Activated T-helper 2 cell treated with anti-CD3 and anti-CD28 coated beads, Interferon-gamma antibody, Interleukin-2, Interleukin-4, amounts not matched to agents 10 μg/mL and 5 μg/mL and 100 μg/mL, durations not matched to agents 14 hours and 24 hours and 36 hours (primary cell): ENCODE measurements around the gene NMUR2. TPM values are rescaled to one million over a fixed set of nuclear protein-coding genes. Genes with fewer than 3 reads are reported as not detected.

Source experiments
- DNase-seq: peaks from one replicate; pipeline ENCODE4 v3.0.0; 2021; ENCODE audit warnings: low spot score
- H3K27ac Mint-ChIP-seq: one replicate; pipeline ENCODE4 v1.8.0; 2021; ENCODE audit warnings: mixed read lengths
- H3K27me3 Mint-ChIP-seq: one replicate; pipeline ENCODE4 v1.8.0; 2021; ENCODE audit warnings: low read depth, mixed read lengths
- H3K36me3 Mint-ChIP-seq: one replicate; pipeline ENCODE4 v1.8.0; 2021; ENCODE audit warnings: low read depth, mixed read lengths
- H3K4me1 Mint-ChIP-seq: one replicate; pipeline ENCODE4 v1.8.0; 2021; ENCODE audit warnings: low read depth, mixed read lengths
- H3K4me3 Mint-ChIP-seq: one replicate; pipeline ENCODE4 v1.8.0; 2021; ENCODE audit warnings: low read depth, mild to moderate bottlenecking, moderate library complexity, mixed read lengths
- H3K9me3 Mint-ChIP-seq: one replicate; pipeline ENCODE4 v1.8.0; 2021; ENCODE audit warnings: mixed read lengths
- intact Hi-C: fragments of 100-400 bp; cut with micrococcal nuclease; formaldehyde crosslinking; loops from one replicate; pipeline ENCODE4 v1.15.1; 2023
- total RNA-seq: library from RNA; stranded (reverse); gene quantifications from 2 replicates; pipeline ENCODE4 v1.2.3, GENCODE V29; 2022

Gene NMUR2
- total RNA-seq, 1 donor from 2014 or later: not detected

DNA sequence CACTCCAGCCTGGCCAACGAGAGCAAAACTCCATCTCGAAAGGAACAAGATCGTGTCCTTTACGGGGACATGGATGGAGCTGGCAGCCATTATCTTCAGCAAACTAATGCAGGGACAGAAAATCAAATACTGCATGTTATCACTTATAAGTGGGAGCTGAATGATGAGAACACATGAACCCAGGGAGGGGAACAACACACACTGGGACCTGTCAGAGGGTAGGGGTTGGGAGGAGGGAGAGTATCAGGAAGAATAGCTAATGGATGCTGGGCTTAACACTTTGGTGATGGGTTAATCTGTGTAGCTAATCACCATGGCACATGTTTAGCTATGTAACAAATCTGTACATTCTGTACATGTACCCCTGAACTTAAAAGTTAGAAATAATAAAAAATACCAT lies 40.9 kb downstream of the NMUR2 start:
- H3K27me3 Mint-ChIP-seq: no peaks in the 10 kb centered on the region
- H3K4me1 Mint-ChIP-seq: no peaks in the 10 kb centered on the region
- H3K36me3 Mint-ChIP-seq: no peaks in the 10 kb centered on the region
- intact Hi-C loops: no loop called here
- DNase-seq: no peak
- H3K27ac Mint-ChIP-seq: no peak overlapping the region
- H3K9me3 Mint-ChIP-seq: no peaks in the 10 kb centered on the region
- H3K4me3 Mint-ChIP-seq: no peak overlapping the region

DNA sequence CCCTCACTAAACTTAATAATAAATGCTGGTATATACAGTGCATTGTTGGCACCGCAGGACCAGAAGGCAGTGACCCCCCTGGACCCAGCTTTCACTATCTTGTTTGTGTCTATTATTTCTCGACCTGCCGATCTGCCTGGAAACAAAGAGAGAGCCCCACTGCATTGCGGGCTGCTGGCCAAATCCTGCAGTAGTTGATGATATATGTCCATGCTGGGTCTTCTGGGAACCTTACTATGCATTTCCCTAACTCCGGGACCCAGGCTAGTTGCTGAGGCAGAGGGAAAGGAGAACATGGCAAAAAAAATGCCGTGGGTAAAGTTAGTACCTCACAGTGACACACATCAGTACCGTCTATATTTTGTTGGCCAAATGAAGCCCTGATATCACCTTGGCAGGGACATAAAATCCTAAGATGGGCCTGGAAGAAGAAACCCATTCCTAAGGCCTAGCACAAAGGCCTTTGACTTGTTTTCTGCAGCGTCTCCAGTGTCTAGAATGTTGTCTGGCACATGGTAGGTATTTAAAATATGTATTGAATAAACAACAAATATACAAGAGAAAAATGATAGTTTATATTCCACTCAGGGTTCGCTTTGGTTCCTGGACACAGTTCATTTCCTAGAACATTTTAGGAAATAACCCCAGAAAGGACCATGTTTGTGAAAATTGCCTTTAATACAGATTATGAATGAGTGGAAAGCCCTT lies 46.1 kb downstream of the NMUR2 start:
- intact Hi-C loops: no loop called here
- H3K4me1 Mint-ChIP-seq: no peaks in the 10 kb centered on the region
- no peak for DNase-seq
- H3K27me3 Mint-ChIP-seq: no peaks in the 10 kb centered on the region
- H3K27ac Mint-ChIP-seq: no peak overlapping the region
- no peaks in the 10 kb centered on the region for H3K36me3 Mint-ChIP-seq
- H3K9me3 Mint-ChIP-seq: no peaks in the 10 kb centered on the region
- H3K4me3 Mint-ChIP-seq: no peak overlapping the region

DNA sequence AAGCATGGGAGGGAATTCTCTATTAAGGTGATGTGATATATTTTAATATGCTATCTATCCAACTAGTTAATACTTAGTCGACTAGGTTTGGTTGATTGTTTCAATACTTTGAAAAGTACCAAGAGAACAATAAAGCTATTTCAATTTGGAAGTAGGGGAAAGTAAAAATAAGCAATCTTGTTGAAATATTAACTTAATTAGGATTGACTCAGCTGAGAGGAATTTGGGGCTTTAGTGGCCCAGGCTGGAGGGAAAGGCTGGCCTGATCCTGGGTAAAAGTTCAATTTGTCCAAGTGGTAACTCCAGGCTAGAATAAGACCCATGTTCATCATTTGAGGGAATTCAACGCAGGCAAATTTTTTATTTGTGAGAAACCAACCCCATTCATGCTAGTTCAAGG lies 48.6 kb downstream of the NMUR2 start:
- H3K4me3 Mint-ChIP-seq: no peak overlapping the region
- H3K27me3 Mint-ChIP-seq: no peaks in the 10 kb centered on the region
- H3K4me1 Mint-ChIP-seq: no peaks in the 10 kb centered on the region
- H3K9me3 Mint-ChIP-seq: no peaks in the 10 kb centered on the region
- H3K36me3 Mint-ChIP-seq: no peaks in the 10 kb centered on the region
- intact Hi-C loops: no loop called here
- H3K27ac Mint-ChIP-seq: no peak overlapping the region
- no peak for DNase-seq

DNA sequence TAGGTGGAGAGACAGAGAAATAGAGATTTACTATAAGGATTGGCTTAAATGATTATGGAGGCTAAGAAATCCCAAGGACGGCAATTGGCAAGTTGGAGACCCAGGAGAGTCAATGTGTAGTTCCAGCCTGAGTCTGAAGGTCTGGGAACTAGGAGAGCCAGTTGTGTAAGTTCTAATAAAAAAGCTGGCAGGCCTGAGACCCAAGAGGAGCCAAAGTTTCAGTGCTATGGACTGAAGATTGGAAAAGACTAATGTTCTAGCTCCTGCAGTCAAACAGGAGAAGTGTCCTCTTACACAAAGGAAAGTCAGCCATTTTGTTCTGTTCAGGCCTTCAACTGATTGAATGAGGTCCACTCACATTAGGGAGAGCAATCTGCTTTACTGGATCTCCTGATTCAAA lies 50.0 kb downstream of the NMUR2 start:
- no peaks in the 10 kb centered on the region for H3K36me3 Mint-ChIP-seq
- intact Hi-C loops: no loop called here
- H3K4me1 Mint-ChIP-seq: no peaks in the 10 kb centered on the region
- DNase-seq: no peak
- H3K27me3 Mint-ChIP-seq: no peaks in the 10 kb centered on the region
- H3K9me3 Mint-ChIP-seq: no peaks in the 10 kb centered on the region
- no peak overlapping the region for H3K27ac Mint-ChIP-seq
- H3K4me3 Mint-ChIP-seq: no peak overlapping the region

DNA sequence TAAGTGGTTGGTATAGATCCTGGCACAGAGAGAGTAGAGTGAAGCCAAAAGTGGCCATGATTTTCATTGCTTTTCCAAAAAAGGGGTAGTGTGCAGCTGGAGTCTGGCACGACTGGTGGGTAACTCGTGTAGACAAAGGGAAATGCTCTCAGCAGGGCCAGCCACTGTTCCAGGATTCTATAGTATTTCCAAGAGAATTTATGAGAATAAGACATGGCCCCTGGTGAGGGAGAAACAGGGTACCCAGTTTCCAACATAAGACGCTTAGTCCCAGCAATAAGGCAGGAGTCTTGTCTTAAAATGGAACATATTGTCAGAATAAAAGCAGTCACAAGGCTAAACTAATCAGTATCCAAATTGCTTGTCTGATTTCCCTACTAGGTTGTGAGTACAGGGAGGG lies 52.1 kb downstream of the NMUR2 start:
- Mint-ChIP-seq H3K27me3 (no peaks in the 10 kb centered on the region), H3K27ac (no peak overlapping the region), H3K4me1 (no peaks in the 10 kb centered on the region), H3K36me3 (no peaks in the 10 kb centered on the region), H3K9me3 (no peaks in the 10 kb centered on the region), H3K4me3 (no peak overlapping the region)
- no peak for DNase-seq
- intact Hi-C loops: no loop called here

DNA sequence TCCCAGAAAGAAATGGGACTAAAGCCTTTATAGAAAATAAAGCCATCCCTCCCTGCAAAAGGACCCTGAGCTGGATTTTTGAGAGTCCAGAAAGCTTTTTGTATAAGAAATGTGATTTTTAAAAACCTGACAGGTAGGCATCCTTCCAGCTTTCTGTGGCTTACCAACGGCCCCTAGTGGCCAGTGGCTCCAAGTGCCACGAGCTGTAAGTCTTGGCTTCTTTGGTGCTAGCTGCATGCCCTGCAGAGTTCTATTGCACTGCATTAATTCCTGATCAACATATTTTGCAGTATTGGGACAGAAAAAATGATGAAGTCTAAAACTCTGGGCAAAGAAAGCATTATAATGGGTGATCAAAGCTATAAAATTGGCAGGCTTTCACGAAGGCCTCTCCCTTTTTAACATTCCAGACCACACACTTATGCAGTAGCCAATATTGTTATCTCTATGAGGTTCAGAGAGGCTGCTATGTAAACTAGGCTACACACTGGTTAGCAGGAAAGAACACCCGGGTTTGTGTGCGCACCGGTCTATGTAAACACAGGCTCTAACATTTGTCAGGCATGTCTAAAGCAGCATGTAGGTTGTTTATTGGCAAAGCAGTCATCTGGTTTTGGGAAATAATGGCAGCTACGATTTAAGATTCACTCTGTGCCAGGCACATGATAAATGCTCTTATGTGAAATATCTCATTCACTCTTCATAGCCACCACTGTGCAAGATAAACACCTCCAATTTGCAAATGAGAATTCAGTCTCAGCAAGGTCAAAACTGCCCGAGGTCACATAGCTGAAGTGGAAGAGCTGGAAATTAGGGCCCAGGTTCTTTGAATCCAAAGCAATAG lies 55.2 kb downstream of the NMUR2 start:
- Mint-ChIP-seq H3K27ac (no peak overlapping the region), H3K27me3 (no peaks in the 10 kb centered on the region), H3K4me1 (no peaks in the 10 kb centered on the region), H3K4me3 (no peak overlapping the region), H3K36me3 (no peaks in the 10 kb centered on the region), H3K9me3 (no peaks in the 10 kb centered on the region)
- DNase-seq: no peak
- intact Hi-C loops: loop anchor here (5.0 kb wide), 1 partner anchor 688 kb away; no protein-coding TSS in a partner anchor
